Fibroblast of the aortic adventitia (primary cell): ENCODE data around the gene GNAS-AS1. TPM values are rescaled to one million over a fixed set of nuclear protein-coding genes. Genes with fewer than 3 reads are reported as not detected.

Experiments
- DNase-seq: peaks from one replicate; pipeline ENCODE4 v3.0.0-alpha.2; 2010; ENCODE audit warnings: low read depth
- H3K4me3 ChIP-seq: 2 replicates; pipeline ENCODE4 v1.5.1; 2011; ENCODE audit warnings: low read depth, mild to moderate bottlenecking, control low read depth, low read length, moderate library complexity
- total RNA-seq: library from RNA; depleted of rRNA; stranded (reverse); fragments of >200 nt; gene quantifications from 2 replicates; pipeline ENCODE4 v1.2.3, GENCODE V29; 2012; ENCODE audit warnings: low replicate concordance
- TF ChIP-seq, protein P1 (sequence below): IDR thresholded peaks from 2 replicates; pipeline ENCODE4 v1.5.1; 2011; ENCODE audit warnings: mild to moderate bottlenecking, low read length, control low read depth, inconsistent platforms; ENCODE audit not compliant: insufficient read depth

GNAS-AS1 gene
- total RNA-seq, 1 donor = 0.81 TPM

DNA sequence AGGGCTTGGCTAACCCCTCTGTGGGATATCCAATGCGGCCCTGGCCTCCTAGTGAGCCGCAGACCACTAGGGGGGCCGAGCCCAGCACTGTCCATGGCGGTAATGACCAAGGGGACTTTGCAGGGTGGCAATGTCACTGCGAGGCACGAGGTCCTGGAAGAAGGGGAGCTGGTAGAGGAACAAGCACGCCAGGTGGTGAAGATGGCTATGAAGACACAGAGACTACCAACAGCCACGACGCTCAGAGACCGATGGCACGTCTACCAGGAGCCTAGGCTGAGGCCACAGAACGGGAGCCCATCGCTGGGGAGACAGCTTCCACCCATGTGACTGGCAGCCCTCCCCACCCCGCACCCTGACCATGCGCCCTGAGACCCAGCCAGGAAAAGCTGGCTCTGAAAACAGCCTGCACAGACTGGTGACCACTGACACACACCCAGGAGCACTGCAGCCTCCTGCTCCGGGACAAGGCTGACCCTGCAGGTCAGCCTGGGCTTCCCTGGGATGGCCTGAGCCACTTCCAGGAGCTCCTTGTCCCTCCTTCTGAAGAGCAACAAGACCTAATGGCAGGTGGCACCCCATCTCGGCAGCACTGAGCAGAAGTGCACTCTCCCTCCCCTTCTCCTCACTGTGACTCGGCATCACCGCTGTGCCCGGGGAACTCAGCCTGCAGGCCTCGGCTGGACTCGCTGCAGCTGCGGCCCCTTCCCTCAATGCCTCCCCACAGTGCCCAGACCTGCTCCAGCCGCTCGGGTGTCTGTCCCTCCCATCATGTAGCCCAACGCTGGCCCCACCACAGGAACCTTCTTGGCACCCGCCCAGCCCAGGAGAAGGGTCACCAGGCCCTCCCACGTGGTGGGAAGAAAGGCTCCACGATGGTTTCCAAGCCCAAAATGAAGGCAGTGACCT is 56.9 kb downstream of the GNAS-AS1 start:
- no peak for DNase-seq
- TF ChIP-seq, protein P1, sequence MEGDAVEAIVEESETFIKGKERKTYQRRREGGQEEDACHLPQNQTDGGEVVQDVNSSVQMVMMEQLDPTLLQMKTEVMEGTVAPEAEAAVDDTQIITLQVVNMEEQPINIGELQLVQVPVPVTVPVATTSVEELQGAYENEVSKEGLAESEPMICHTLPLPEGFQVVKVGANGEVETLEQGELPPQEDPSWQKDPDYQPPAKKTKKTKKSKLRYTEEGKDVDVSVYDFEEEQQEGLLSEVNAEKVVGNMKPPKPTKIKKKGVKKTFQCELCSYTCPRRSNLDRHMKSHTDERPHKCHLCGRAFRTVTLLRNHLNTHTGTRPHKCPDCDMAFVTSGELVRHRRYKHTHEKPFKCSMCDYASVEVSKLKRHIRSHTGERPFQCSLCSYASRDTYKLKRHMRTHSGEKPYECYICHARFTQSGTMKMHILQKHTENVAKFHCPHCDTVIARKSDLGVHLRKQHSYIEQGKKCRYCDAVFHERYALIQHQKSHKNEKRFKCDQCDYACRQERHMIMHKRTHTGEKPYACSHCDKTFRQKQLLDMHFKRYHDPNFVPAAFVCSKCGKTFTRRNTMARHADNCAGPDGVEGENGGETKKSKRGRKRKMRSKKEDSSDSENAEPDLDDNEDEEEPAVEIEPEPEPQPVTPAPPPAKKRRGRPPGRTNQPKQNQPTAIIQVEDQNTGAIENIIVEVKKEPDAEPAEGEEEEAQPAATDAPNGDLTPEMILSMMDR = no peak
- H3K4me3 ChIP-seq = no peak overlapping the region

DNA sequence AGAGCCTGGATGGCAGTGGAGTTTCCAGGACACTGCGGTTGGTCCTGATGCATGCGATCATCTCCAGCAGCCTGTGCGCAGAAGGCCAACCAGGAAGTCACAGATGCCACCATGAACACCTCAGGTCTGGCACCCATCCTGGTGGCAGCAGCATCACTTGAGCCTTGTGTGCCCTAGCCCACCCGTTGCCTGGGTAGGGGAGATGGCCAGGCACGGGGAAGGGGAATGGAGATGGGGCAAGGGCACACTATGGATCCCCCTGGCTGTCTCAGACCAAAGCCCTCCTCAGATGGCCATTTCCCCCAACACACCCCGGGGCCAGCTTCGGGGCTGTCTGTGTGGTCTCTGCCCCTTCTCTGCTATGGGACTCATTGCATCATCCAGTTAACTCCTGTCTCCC is 58.3 kb downstream of the GNAS-AS1 start:
- TF ChIP-seq, protein P1 = no peak
- H3K4me3 ChIP-seq = no peak overlapping the region
- no peak for DNase-seq

DNA sequence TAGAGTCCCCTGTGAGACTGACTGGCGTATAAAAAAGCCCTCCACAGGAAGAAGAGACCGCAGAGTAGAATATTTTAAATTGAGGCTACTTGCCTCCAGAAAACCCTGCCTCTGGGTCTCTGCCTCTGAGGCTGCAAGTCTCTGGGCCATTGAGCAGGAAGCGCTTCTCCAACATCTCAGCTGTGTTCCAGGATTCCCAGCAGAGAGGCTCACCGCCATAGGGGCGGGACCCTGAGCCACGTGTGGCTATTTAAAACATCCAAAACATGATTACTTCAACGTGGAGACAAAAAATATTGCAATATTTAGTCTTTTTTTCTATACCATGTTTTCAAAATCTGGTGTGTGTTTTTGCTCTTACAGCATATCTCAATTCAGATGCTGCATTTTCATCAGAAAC is 59.4 kb downstream of the GNAS-AS1 start:
- DNase-seq = no peak
- no peak overlapping the region for H3K4me3 ChIP-seq
- TF ChIP-seq, protein P1 = no peak

DNA sequence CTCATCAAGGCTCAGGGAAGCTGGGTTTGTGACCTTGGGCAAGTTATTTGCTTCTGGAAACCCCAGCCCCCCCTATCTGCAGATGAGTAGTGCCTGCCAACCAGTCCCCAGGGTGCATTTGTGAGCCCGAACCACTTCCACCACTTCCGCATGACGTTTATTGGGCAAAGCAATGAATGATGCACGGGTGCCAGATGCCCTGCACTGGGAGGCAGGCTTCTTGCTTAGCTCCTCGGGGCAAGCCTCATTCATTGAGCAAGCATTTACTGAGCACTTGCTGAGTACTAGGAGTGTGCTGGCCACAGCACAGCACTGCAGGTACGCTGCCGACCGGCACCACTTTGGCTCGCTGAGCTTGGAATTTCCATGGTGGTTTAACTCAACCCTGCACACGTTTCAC is 60.2 kb downstream of the GNAS-AS1 start:
- no peak for DNase-seq
- H3K4me3 ChIP-seq = no peak overlapping the region
- TF ChIP-seq, protein P1 = no peak

DNA sequence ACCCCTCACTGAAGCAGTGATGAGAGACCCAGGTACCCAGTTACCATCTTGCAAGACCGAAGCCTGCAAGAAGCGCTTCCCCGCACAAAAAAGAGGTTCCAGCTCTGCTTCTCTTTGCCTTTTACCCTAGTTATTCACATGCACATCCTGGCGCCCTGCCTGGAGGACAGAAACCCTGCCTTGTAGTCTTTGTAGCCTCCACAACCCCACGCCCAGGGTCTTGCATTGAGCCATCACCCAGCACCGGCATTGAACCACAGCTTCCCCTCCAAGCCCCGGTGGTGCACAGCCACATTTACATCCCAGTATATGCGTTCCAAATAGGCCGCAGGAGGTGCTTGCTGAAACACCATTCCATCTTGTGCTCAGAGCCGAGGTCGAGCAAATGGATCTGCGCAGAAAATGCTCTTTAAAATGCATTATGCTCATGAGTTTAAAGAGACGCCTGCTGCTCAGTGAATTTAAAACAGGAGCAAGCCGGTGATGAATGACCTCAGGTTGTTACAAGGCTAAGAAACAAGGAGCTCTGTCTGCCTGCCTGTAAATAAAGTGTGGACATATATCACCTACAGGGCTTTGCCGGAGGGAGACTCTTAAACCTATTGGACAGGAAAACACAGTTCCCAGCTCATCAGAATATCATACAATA is 61.7 kb downstream of the GNAS-AS1 start:
- H3K4me3 ChIP-seq = no peak overlapping the region
- DNase-seq = no peak
- TF ChIP-seq, protein P1 = no peak

DNA sequence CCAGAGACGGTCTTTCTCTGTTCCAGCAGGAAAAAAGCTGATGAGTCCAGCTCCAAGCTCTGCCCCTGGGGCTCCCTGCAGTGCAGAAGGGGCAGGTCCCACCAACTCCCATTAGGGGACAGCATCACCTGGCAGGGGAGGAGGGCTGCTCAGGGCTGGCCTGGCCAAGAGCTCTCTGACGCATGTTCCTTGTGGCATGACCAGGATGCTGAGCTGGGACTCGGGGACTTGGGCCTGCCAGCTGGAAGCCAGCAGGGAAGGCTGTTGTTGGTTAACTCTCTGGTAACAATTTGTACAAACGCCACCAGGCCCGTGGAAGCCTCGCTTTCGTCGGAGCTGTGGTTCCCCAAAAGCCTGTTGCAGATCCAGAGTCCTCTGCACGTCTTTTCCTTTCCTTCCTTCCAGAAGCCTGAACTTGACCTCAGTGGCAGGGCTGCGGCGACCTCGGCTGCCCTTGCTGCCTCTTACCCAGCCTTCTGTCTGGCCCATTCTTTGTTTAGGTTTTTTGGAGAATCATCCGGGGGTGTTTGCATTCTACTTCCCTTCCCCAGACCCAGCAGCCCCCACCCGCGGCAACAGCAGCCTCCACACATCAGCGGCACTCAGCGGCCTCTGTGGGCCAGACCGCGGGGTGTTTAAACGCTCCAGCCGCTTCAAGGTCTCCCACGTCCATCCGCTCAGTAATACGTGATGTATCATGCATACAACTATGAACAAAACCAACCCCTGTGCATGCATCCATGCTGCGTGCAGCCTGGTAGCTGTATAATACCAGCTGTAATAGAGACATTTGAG is 63.3 kb downstream of the GNAS-AS1 start:
- no peak for DNase-seq
- TF ChIP-seq, protein P1 = no peak
- no peak overlapping the region for H3K4me3 ChIP-seq
